Endothelial cell of coronary artery (primary cell): Measurements from ENCODE around the gene ST13. TPM values are rescaled to one million over a fixed set of nuclear protein-coding genes. Genes with fewer than 3 reads are reported as not detected.

ENCODE experiments used
- total RNA-seq: library from RNA; depleted of rRNA; stranded (reverse); fragments of >200 nt; gene quantifications from 2 replicates; pipeline ENCODE4 v1.2.3, GENCODE V29; 2014

Gene ST13
- total RNA-seq: 229 and 320 TPM in 2 replicates

GRCh38 chr22:40856513-40857308 is at the start of gene ST13, which contains the start of gene XPNPEP3:
Gene ST13 (minus strand): TSS chr22:40856639. CDS start chr22:40856540, 99 bp downstream.
Gene XPNPEP3 (plus strand): TSS chr22:40857148. CDS start chr22:40857182, 34 bp downstream.

GRCh38 chr22:40862013-40862412 is 5.6 kb upstream of the ST13 start, which contains the start of gene DNAJB7:
Gene DNAJB7 (minus strand): TSS chr22:40862113. CDS start chr22:40861994, 119 bp downstream.

GRCh38 chr22:40818747-40819598 is 37.5 kb downstream of the ST13 start, which contains the start of gene SLC25A17:
Gene SLC25A17 (minus strand): TSS chr22:40819346. CDS start chr22:40819248, 98 bp downstream.

Other genes with a start within 250 kb of the ST13 start
- 15.2 and 29.1 TPM in 2 replicates for gene MRTFA, start 219.9 kb downstream of the ST13 start, total RNA-seq
- 0.28 TPM in 1 of 2 replicates, not detected in the other for gene MCHR1, start 177.2 kb downstream of the ST13 start, total RNA-seq
- gene SLC25A17, start 37.3 kb downstream of the ST13 start, total RNA-seq: 11.0 and 11.9 TPM in 2 replicates
- 3.9 and 8.0 TPM in 2 replicates for gene XPNPEP3, start 509 bp upstream of the ST13 start, total RNA-seq
- not detected in 2 replicates for gene DNAJB7, start 5.5 kb upstream of the ST13 start, total RNA-seq
- gene RBX1, start 94.7 kb upstream of the ST13 start, total RNA-seq: 59.9 and 69.1 TPM in 2 replicates
- gene EP300, start 236.0 kb upstream of the ST13 start, total RNA-seq: 30.4 and 47.3 TPM in 2 replicates